Measurements from ENCODE around the gene PPP4R3A.
"Not testable (repeated sequence)": the region's sequence is repeated elsewhere in the genome, so short reads cannot be mapped to it uniquely, and the experiment has no call there.

Gene PPP4R3A

DNA sequence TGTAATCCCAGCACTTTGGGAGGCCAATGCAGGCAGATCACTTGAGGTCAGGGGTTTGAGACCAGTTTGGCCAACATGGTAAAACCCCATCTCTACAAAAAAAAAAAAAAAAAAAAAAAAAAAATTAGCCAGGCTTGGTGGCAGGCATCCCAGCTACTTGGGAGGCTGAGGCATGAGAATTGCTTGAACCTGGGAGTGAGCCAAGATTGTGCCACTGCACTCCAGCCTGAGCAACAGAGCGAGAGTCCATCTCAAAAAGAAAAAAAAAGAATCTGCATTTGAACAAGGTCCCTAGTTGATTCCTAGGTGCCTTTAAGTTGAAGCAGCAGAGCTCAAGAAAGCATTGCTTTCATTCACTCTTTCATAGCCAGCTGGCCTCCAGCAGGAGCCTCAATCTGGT, 81.2 kb downstream of the PPP4R3A start:
- DNase-seq, result not testable (repeated sequence)

- not testable (repeated sequence) for DNase-seq
Measured at GRCh38 chr14:91425531-91425944, 84.6 kb downstream of the PPP4R3A start.

DNA sequence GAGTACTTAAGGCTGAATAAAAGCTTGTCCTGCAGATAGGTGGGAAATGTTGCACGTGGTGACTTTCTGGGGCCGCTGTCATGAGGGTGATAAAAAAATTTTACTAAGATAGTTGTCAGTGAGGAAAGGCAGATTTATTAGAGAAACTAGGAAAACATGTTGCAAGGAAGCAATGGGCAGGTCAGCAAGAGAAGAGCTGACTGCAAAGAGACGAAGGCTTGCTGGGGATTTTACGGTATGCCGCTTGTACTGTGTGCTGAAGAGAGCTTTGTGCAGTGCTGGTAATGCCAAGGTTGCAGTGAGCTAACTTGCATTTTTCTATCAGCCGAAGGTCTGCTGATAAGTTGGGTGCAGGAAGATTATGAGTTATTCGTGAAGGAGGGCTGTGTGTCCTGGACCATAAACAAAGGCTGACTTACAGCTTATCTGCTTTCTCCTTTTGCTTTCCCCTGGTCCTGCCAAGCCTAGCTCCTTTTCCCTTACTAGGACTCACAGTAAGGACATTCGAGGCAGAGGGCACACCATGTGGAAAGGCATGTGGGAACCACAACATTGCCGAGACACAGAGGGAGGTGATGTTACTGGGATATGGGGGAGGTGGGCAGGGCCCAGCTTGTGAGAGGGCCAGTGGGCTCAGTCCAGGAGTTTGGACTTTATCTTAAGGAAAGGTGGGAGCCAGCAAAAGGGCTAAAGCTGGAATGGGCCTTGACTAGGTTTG, 85.1 kb downstream of the PPP4R3A start:
- no peak for DNase-seq

GRCh38 chr14:91420686-91421085, 89.4 kb downstream of the PPP4R3A start:
- DNase-seq, result no peak

DNA sequence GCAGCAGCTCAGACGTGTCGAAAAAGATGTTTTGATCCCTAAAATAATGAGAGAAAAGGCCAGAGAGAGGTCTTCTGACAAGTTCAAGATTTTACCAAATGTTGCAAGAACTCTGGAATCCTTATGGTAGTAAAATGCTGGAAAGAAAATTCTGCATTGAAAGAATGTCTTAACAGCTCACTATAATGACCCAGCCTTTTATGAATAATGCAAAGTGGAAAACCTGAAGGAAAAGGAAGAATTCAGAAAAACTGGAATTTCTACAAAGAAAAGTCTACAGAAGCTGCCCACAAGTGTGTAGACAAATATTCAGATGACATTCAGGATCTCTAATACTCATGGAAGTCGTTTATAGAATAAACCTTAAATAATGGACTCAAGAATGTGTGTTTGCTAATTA, 90.7 kb downstream of the PPP4R3A start:
- DNase-seq, result no peak

DNA sequence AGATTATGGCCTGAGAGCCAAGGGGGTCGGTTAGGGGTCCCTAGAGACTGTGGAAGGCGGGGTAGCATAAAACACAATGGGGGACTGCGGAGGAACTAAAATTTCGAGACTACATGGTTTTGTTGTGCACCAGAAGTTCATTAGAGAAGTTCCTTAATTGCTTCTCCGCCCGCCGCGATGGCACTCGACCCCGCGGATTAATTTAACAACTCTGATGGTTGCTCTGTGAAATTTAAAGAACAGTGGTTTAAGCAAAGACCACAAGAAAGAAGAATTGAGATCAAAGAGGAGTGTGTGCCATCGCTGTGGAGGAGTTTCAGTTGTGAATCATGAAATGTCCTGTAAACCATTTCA, 91.1 kb downstream of the PPP4R3A start:
- no peak for DNase-seq

- peak; percentile 78 for DNase-seq
Measured at GRCh38 chr14:91418387-91419043, 91.6 kb downstream of the PPP4R3A start.

GRCh38 chr14:91417983-91418386, 92.1 kb downstream of the PPP4R3A start:
- DNase-seq, result no peak

DNA sequence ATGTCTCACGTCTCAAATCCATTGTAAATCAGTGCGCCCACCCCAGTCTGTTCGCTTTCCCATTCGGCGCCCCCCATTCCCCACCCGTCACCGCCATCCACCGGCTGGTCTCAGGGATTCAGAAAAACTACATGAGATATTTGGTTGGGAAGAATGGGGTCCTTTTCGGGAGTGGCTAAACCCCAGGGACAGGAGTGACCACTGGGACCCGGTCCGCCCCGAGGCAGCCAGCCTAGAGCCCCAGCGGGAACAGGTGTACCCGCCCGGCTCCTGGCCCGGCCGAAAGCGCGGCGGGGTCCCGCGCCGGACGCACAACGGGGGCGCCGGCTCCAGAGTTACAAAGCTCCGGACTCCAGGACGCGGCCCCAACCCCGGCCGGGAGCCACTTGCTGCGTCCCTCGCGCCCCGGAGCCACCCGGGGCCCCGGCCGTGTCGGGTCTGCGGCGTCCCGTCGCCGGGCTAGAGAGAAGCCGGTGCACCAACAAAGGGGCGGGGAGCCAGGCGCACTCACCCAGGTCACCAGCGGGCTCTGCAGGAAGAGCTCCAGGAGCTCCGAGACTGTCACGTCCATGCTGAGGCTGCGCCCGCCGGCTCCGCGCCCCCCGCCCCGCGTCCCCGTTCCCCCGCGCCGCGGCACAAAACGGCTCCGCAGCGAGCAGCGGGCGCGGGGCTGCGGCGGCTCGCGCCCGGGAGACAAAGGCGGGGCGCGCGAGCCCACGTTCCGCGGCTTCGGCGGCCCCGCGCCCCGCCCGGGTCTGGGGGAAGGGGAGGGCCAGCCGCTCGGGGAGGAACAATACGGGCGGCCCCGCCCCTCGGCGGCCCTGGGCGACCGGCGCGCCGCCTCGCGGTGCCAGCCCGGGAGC, 92.8 kb downstream of the PPP4R3A start, which contains the start of gene CCDC88C:
Gene CCDC88C, minus strand, starts transcription at position 701 of the 863 bp plus-strand sequence. Its CDS starts 130 bp downstream, at position 571.
- peak; percentile 60 for DNase-seq

- DNase-seq, result no peak
Measured at GRCh38 chr14:91416744-91417119, 93.4 kb downstream of the PPP4R3A start.

- no peak for DNase-seq
Measured at GRCh38 chr14:91415794-91416743, 94.0 kb downstream of the PPP4R3A start.

DNA sequence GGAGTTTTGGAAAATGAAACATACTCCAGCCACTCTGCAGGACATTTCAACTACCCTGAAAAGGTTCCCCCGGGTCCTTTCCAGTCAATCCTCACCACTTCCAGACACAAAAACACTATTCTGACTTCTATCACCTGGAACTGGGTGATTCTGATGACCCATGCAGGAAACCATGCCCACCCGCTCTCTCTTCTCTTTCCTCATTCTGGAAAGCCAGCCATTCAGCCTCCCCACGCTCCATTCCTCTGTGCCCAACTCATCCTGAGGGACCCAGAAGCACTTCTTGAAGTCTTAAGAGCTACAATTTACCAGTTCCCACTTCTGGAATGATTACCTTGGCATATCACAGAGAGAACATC, 95.7 kb downstream of the PPP4R3A start:
- no peak for DNase-seq

DNA sequence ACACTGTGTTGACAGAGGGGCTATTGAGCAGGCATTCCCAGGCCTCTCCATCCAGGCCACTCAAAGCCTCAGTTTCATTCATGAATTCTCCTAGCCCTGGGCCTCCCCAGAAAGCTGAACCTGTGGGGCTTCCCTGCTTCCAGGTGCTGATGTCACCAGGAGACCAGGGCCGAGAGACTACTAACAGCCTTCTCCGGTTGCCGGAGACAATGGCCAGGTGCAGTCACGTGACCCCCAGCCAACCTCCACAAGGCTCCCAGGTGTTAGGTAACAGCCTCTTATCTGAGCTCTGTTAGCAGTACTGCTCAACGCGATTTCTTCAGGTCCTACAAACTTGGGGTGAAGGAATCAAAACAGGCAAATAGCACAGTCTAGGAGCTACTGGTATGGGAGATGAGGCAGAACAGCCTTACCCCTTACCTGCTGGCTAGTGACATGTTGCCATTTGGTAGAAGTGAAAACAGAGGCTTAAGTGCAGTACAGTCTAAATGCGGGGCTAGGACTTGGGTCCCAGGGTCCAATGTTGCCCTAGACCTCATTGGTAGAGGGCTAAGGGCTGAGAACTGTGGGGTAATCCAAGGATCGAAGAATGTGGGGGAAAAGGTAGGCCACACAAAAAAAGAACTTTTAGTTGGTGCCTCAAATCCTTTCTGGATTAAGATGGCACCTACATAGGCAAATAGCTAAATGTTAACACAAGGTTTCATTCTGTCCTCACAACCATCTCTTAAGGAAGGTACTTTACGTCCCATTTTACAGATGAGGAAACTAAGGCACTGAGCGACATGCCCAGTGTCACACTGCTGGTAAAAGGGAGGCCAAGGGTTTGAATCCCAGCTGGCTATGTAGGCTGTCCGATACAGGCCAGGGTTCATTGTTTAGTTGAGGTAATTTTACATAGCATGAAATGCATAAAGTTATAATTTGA, 96.3 kb downstream of the PPP4R3A start:
- DNase-seq, result no peak

DNA sequence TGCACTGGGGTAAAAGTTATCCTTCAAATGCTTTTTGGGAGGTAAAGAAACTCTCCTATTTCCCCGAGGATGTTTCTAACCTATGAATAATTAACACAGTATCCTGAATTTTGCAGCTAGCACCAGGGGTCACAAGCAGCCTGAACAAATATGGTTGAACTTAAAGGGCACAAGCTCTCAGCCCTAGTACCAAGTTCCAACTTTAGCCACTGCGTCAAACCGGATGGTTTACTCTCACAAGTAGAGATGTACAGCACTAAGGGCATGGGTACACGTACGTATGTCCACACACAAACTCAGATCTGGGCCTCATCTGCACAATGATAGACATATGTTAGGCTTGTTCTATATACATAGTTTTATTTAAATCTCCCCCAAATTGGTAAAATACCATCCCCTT, 97.2 kb downstream of the PPP4R3A start:
- DNase-seq, result no peak

- no peak for DNase-seq
Measured at GRCh38 chr14:91410771-91411536, 99.2 kb downstream of the PPP4R3A start.

DNA sequence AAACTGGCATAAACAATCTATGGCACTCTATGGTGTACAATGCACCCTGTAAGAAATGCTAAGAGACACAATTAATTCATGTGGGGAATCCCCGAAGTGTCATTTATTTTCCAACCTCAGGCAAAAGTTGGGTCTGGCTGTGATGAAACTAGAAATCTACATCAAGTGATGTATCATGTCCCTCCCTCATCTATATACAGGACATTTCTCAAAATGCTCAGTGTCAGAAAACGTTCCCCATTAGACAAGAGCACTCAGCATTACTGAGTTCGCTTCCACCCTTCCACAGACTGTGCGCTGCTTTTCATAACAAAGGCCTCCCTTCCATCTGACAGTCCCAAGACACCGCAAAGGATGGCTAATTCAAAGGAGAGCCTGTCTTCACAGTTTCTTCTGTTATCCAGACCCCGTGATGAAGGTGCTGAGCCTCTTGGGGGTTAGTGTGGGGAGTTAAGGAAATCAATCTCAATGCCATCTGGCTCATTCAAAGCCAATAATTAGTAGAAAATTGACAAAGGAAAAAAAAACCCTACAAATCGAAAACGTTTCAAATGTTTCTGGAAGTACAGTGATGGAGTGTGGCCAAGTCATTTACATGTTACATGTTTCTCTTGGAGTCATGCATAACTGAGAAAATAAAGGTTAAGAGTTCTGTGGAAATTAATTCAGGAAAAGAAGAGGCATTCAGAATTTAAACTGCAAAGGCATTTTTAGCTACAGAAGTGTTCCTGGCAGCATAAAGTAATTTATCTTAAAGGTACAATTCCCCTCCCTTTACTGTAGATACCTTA, 100.0 kb downstream of the PPP4R3A start:
- no peak for DNase-seq

GRCh38 chr14:91409240-91409639, 100.9 kb downstream of the PPP4R3A start:
- DNase-seq, result not testable (repeated sequence)
